Esophagus (tissue), 2 donors: ENCODE results near the gene NCEH1. TPM values are rescaled to one million over a fixed set of nuclear protein-coding genes. Genes with fewer than 3 reads are reported as not detected.

Experiments used
- H3K27ac ChIP-seq, 2 donors: one replicate each; pipeline ENCODE4 v1.5.1; 2013; ENCODE audit warnings: low read depth in 2 of 2, mild to moderate bottlenecking in 2 of 2, inconsistent platforms in 1 of 2, low read length in 1 of 2, moderate library complexity in 1 of 2
- H3K27me3 ChIP-seq, 2 donors: one replicate each; pipeline ENCODE4 v1.6.1; 2013; ENCODE audit warnings: low read length in 2 of 2, control low read depth in 1 of 2, mild to moderate bottlenecking in 1 of 2; ENCODE audit not compliant: insufficient read depth in 2 of 2, control insufficient read depth in 1 of 2
- H3K36me3 ChIP-seq, 2 donors: one replicate each; pipeline ENCODE4 v1.6.1; 2013; ENCODE audit warnings: low read length in 1 of 2; ENCODE audit not compliant: control insufficient read depth in 2 of 2, insufficient read depth in 2 of 2
- H3K4me1 ChIP-seq, 2 donors: one replicate each; pipeline ENCODE4 v1.6.1; 2013; ENCODE audit warnings: low read length in 1 of 2; ENCODE audit not compliant: control insufficient read depth in 2 of 2, insufficient read depth in 2 of 2
- H3K4me3 ChIP-seq, 2 donors: one replicate each; pipeline ENCODE4 v1.5.1; 2013; ENCODE audit warnings: low read length in 2 of 2, mild to moderate bottlenecking in 2 of 2, low read depth in 1 of 2, moderate library complexity in 1 of 2
- H3K9me3 ChIP-seq, 2 donors: one replicate each; pipeline ENCODE4 v1.6.1; 2013; ENCODE audit warnings: mild to moderate bottlenecking in 2 of 2, low read depth in 1 of 2, low read length in 1 of 2, moderate library complexity in 1 of 2; ENCODE audit not compliant: control insufficient read depth in 2 of 2, insufficient read depth in 1 of 2
- WGBS, 2 donors: extraction: QIAGEN DNeasy Blood & Tissue Kit; methylation state at CpG; one replicate each; pipeline ENCODE4 v1.1.7; 2013; 5-methylcytosine and 5-hydroxymethylcytosine counted together
- polyA plus RNA-seq, 2 donors: library from polyadenylated mRNA; stranded (reverse); fragments of 200-250 nt; gene quantifications; one replicate each; pipeline ENCODE4 v1.2.3, GENCODE V29; 2013
- donor health status: healthy with polysubstance abuse.
- donor health status: Bipolar disorder and iron deficiency.

The NCEH1 gene
- polyA plus RNA-seq, 2 donors, result 2.4 to 3.2 TPM

GRCh38 chr3:172624999-172625398 is 85.9 kb downstream of the NCEH1 start:
- 73 to 81% methylated on average over 9 of the region's 9 CpGs for WGBS, 2 donors
- H3K36me3 ChIP-seq, result no peaks in the 10 kb centered on the region
- H3K4me1 ChIP-seq, result peaks cover 0 to 4% of the 10 kb centered on the region in 2 donors
- no peaks in the 10 kb centered on the region for H3K9me3 ChIP-seq
- no peaks in the 10 kb centered on the region for H3K27me3 ChIP-seq
- no peak overlapping the region for H3K4me3 ChIP-seq
- H3K27ac ChIP-seq, result peak overlapping the region; percentile 25 to 60

DNA sequence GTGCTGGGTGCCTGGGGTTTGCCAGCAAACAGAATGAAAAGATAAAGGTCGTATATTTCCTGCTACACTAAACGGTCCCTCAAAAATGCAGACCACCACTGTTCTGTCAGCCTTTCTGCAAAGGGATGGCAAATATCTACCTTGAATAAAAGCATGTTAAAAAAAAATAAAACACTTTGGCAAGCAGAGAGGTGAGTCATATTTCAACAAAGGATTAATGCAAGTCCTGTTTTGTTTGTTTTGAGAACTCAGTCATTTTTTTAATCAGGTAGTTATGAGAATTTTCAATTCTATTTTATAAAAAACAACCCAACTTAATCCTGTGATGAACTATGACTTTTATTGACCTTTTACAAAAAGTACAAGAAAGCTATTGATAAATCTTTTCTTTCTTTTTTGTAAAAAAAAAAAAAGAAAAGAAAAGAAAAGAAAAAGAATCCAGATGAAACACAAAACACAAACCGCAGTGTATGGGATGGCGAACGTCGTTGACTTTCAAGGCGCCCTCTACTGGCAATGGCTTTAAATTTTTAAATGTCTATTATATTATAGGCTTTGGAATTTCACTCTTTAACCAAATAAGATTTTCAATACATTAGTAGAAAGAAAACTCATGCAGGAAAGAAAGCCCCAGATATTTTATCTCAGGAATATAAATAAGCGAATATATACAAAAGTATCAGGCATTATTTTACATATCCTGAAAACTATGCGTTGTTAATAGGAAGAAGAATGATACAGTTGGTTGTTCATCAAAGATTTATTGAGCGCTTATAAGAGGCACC is 87.8 kb downstream of the NCEH1 start:
- H3K4me3 ChIP-seq, result peak overlapping the region in 1 of 2 donors; percentile 36
- H3K36me3 ChIP-seq, result no peaks in the 10 kb centered on the region
- WGBS, 2 donors, result 32 to 35% methylated on average over 10 of the region's 10 CpGs
- peaks cover 0 to 4% of the 10 kb centered on the region in 2 donors for H3K4me1 ChIP-seq
- no peaks in the 10 kb centered on the region for H3K27me3 ChIP-seq
- peak overlapping the region; percentile 68 to 69 for H3K27ac ChIP-seq
- no peaks in the 10 kb centered on the region for H3K9me3 ChIP-seq

DNA sequence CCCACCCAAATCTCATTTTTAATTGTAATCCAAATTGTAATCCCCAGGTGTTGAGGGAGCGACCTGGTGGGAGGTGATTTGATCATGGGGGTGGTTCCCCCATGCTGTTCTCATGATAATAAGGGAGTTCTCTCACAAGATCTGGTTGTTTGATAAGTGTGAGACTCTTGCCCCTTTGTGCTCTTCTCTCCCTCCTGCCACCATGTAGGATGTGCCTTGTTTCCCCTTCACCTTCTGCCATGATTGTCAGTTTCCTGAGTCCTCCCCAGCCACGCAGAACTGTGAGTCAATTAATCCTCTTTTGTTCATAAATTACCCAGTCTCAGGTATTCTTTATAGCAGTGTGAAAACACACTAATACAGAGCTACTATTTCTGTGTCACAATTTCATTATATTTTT is 88.7 kb downstream of the NCEH1 start:
- Histone ChIP-seq H3K4me1 (peaks cover 0 to 4% of the 10 kb centered on the region in 2 donors), H3K27ac (peak overlapping the region; percentile 83 to 84), H3K36me3 (no peaks in the 10 kb centered on the region), H3K9me3 (no peaks in the 10 kb centered on the region), H3K27me3 (no peaks in the 10 kb centered on the region), H3K4me3 (peak overlapping the region in 1 of 2 donors; percentile 36)
- 37 to 49% methylated on average over 2 of the region's 2 CpGs for WGBS, 2 donors

GRCh38 chr3:172617976-172618375 is 92.9 kb downstream of the NCEH1 start:
- H3K4me1 ChIP-seq, result peaks cover 0 to 4% of the 10 kb centered on the region in 2 donors
- no peaks in the 10 kb centered on the region for H3K27me3 ChIP-seq
- H3K4me3 ChIP-seq, result no peak overlapping the region
- peaks cover 0 to 6% of the 10 kb centered on the region in 2 donors for H3K9me3 ChIP-seq
- no peak overlapping the region for H3K27ac ChIP-seq
- 53 to 54% methylated on average over 3 of the region's 3 CpGs for WGBS, 2 donors
- no peaks in the 10 kb centered on the region for H3K36me3 ChIP-seq

DNA sequence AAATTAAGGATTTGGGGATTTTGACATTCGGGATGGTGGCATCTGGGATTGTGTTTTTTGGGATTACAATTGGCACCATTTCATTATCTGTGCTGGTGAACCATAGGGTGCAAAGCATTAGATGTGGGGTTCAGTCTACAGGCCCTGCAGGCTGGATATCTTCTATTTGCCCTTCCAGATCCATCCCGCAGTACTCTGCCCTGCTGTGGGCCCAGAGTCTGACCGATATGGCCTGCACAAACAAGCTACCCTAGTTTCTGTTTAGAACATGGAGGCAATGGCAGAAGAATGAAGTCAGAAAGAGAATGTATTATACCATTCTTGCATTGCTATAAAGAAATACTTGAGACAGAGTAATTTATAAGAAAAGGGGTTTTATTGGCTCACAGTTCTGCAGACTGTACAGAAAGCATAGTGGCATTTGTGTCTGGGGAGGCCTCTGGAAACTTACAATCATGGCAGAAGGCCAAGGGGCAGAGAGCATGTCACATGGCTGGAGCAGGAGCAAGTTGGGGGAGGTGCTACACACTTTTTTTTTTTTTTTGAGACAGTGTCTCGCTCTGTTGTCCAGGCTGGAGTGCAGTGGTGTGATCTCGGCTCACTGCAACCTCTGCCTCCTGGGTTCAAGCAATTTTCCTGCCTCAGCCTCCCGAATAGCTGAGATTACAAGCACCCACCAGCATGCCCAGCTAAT is 93.7 kb downstream of the NCEH1 start:
- Histone ChIP-seq H3K4me3 (no peak overlapping the region), H3K4me1 (peaks cover 0 to 4% of the 10 kb centered on the region in 2 donors), H3K36me3 (no peaks in the 10 kb centered on the region), H3K9me3 (peaks cover 0 to 6% of the 10 kb centered on the region in 2 donors), H3K27ac (no peak overlapping the region), H3K27me3 (no peaks in the 10 kb centered on the region)
- WGBS, 2 donors, result 95% methylated on average over 6 of the region's 6 CpGs

DNA sequence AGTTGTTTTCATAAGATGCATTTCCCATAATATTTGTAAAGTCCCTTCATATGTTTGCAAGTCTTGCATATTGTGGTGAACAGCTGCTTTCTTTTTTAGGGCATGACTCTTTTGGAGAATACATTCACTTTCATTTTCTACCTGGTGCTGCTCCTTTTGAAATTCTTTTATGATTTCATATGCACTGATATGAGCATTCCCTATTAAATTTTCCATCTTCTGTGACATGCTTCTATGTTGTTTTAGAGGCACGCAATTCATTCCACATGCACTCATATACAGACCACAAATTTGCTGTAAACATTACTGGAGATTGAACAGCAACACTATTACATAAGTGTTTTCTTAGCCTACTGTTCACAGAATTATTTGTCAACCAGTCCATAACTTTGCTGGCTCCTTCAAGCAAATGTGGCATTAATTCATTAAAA is 94.8 kb downstream of the NCEH1 start:
- no peak overlapping the region for H3K4me3 ChIP-seq
- 35 to 38% methylated on average over 1 of the region's 1 CpG for WGBS, 2 donors
- H3K27me3 ChIP-seq, result no peaks in the 10 kb centered on the region
- no peaks in the 10 kb centered on the region for H3K36me3 ChIP-seq
- H3K27ac ChIP-seq, result no peak overlapping the region
- H3K9me3 ChIP-seq, result peaks cover 0 to 6% of the 10 kb centered on the region in 2 donors
- H3K4me1 ChIP-seq, result peaks cover 0 to 4% of the 10 kb centered on the region in 2 donors

- 30 to 46% methylated on average over 5 of the region's 5 CpGs for WGBS, 2 donors
- Histone ChIP-seq H3K36me3 (no peaks in the 10 kb centered on the region), H3K27me3 (no peaks in the 10 kb centered on the region), H3K27ac (no peak overlapping the region), H3K4me3 (no peak overlapping the region), H3K9me3 (peaks cover 0 to 6% of the 10 kb centered on the region in 2 donors), H3K4me1 (peaks cover 0 to 4% of the 10 kb centered on the region in 2 donors)
These were observed 95.6 kb downstream of the NCEH1 start for GRCh38 chr3:172615296-172615695.

DNA sequence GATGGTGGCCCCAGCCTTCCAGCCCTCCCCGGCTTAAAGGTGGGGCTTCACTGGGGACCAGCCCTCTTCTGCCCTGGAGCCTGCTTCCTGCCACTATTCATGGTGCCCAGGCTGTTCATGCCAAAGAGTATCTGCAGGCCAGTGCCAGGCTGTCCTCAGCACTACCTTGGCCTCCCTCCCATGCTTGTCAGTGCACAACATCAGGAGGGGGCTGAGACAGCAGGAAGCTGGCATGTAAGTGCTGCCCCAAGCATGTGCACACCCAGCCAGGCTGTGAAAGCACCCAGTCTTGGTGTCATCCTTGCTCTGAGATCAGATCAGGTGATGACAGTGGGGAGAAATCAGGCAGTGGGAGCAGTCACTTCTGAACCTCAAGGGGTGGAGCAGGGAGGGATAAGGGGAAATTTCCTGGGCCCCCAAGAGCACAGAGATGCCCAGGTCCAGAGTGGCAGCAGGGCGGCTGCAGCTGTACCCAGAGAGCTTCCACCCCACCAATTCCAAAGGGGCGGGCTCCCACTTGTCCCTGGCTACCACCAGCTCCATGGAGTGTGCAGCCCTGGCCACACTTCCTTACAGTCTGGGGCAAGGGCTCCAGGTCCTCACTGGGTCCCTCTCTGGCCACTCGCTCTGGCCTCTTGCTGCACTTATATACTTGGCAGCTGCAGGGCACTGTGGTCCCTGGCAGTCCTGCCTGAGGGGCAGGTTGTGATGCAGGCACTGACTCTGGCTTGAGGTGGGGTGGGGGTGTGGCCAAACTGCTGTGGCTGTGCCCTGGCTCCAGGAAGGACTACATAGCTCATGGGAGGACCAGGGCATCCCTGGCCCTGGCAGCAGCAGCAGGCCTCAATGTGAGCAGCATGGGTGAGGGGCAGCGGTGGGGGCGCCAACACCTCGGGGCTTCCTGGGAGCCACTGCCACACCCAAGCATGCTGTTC is 96.3 kb downstream of the NCEH1 start:
- peaks cover 0 to 6% of the 10 kb centered on the region in 2 donors for H3K9me3 ChIP-seq
- peaks cover 0 to 4% of the 10 kb centered on the region in 2 donors for H3K4me1 ChIP-seq
- H3K27me3 ChIP-seq, result no peaks in the 10 kb centered on the region
- H3K36me3 ChIP-seq, result no peaks in the 10 kb centered on the region
- no peak overlapping the region for H3K4me3 ChIP-seq
- WGBS, 2 donors, result 85 to 95% methylated on average over 7 of the region's 7 CpGs
- H3K27ac ChIP-seq, result no peak overlapping the region

- peaks cover 0 to 6% of the 10 kb centered on the region in 2 donors for H3K9me3 ChIP-seq
- WGBS, 2 donors, result 92% methylated on average over 2 of the region's 2 CpGs
- H3K27me3 ChIP-seq, result no peaks in the 10 kb centered on the region
- H3K4me1 ChIP-seq, result peaks cover 0 to 4% of the 10 kb centered on the region in 2 donors
- H3K36me3 ChIP-seq, result no peaks in the 10 kb centered on the region
- H3K4me3 ChIP-seq, result no peak overlapping the region
- H3K27ac ChIP-seq, result no peak overlapping the region
These were observed 97.0 kb downstream of the NCEH1 start for GRCh38 chr3:172613845-172614244.
